Keratinocyte (primary cell): ENCODE data around the gene RETREG3. TPM values are rescaled to one million over a fixed set of nuclear protein-coding genes. Genes with fewer than 3 reads are reported as not detected.
"Not testable (repeated sequence)": the region's sequence is repeated elsewhere in the genome, so short reads cannot be mapped to it uniquely, and the experiment has no call there.

ENCODE experiments used
- DNase-seq: peaks from one replicate; pipeline ENCODE4 v3.0.0-alpha.2; 2011; ENCODE audit warnings: low read depth, missing footprints, low spot score
- FAIRE-seq: peaks from 2 replicates; lab custom pipeline; 2011; peaks lifted over from hg19 to GRCh38; lab: Jason Lieb, UNC
- H2AFZ ChIP-seq: 2 replicates; pipeline ENCODE4 v1.6.0; 2012; ENCODE audit warnings: low read length, control low read depth, inconsistent platforms; ENCODE audit not compliant: control insufficient read depth
- H3K27ac ChIP-seq: 2 replicates; pipeline ENCODE4 v1.5.1; 2011; ENCODE audit warnings: low read length; ENCODE audit not compliant: control insufficient read depth, insufficient read depth
- H3K27me3 ChIP-seq: 3 replicates; pipeline ENCODE4 v1.6.0; 2011; ENCODE audit warnings: low read length; ENCODE audit not compliant: control insufficient read depth, insufficient read depth; ENCODE audit errors: extremely low read depth
- H3K36me3 ChIP-seq, 2 experiments: 2 replicates in 1 of 2; 3 replicates in 1 of 2; pipeline ENCODE4 v1.5.1; 2011; ENCODE audit warnings: low read length in 2 of 2, mild to moderate bottlenecking in 1 of 2; ENCODE audit not compliant: control insufficient read depth in 2 of 2, insufficient read depth in 2 of 2; ENCODE audit errors: extremely low read depth in 1 of 2
- H3K4me1 ChIP-seq: 3 replicates; pipeline ENCODE4 v1.5.1; 2011; ENCODE audit warnings: low read length; ENCODE audit not compliant: control insufficient read depth, insufficient read depth; ENCODE audit errors: extremely low read depth
- H3K4me2 ChIP-seq: 3 replicates; pipeline ENCODE4 v1.6.0; 2011; ENCODE audit warnings: low read depth, low read length; ENCODE audit not compliant: control insufficient read depth, insufficient read depth; ENCODE audit errors: extremely low read depth
- H3K4me3 ChIP-seq, 3 experiments: fragments of 200-600 bp in 1 of 3; sonication (generic) in 1 of 3; 2 replicates in 2 of 3; 3 replicates in 1 of 3; pipeline ENCODE4 v1.5.1; 2011 to 2016; ENCODE audit warnings: low read length in 3 of 3, mild to moderate bottlenecking in 3 of 3, control low read depth in 2 of 3, inconsistent platforms in 1 of 3, low read depth in 1 of 3, mixed read lengths in 1 of 3, mixed run types in 1 of 3, moderate library complexity in 1 of 3; ENCODE audit not compliant: control insufficient read depth in 2 of 3, insufficient read depth in 2 of 3; ENCODE audit errors: extremely low read depth in 1 of 3
- H3K79me2 ChIP-seq: 2 replicates; pipeline ENCODE4 v1.6.0; 2012; ENCODE audit warnings: low read length; ENCODE audit not compliant: control insufficient read depth, insufficient read depth
- H3K9ac ChIP-seq: 3 replicates; pipeline ENCODE4 v1.6.0; 2011; ENCODE audit warnings: low read length; ENCODE audit not compliant: control insufficient read depth, insufficient read depth; ENCODE audit errors: extremely low read depth
- H3K9me1 ChIP-seq: 3 replicates; pipeline ENCODE4 v1.6.0; 2011; ENCODE audit warnings: low read length; ENCODE audit not compliant: control insufficient read depth, insufficient read depth; ENCODE audit errors: extremely low read depth
- H3K9me3 ChIP-seq: 2 replicates; pipeline ENCODE4 v1.5.1; 2012; ENCODE audit warnings: low read depth, low read length; ENCODE audit not compliant: control insufficient read depth
- H4K20me1 ChIP-seq: 3 replicates; pipeline ENCODE4 v1.6.0; 2011; ENCODE audit warnings: low read length; ENCODE audit not compliant: control insufficient read depth, insufficient read depth; ENCODE audit errors: extremely low read depth
- CTCF ChIP-seq, 3 experiments: IDR thresholded peaks in 1 of 3; conservative IDR thresholded peaks in 1 of 3; optimal IDR thresholded peaks in 1 of 3; 2 replicates in 2 of 3; 3 replicates in 1 of 3; pipeline versions ENCODE3 to v1.5.1; 2011; ENCODE audit warnings: low read length in 3 of 3, mild to moderate bottlenecking in 3 of 3, moderate library complexity in 2 of 3, control low read depth in 1 of 3, inconsistent platforms in 1 of 3; ENCODE audit not compliant: insufficient read depth in 2 of 3; ENCODE audit errors: extremely low read depth in 1 of 3
- EZH2 ChIP-seq: IDR thresholded peaks from one replicate; pipeline ENCODE4 v1.6.1; 2012; ENCODE audit warnings: inconsistent platforms, mild to moderate bottlenecking, low read length, moderate library complexity
- dilution Hi-C: fragments of 300-500 bp; cut with MboI; formaldehyde crosslinking; loops from one replicate; pipeline ENCODE4 v1.7.0; 2020; ENCODE audit warnings: low sequenced_read_pairs; ENCODE audit not compliant: extremely low pct_ligation_motif_present
- polyA plus RNA-seq, 5 experiments: library from polyadenylated mRNA; depleted of rRNA in 3 of 5; stranded (reverse) in 3 of 5; stranded (forward) in 1 of 5; unstranded in 1 of 5; fragments of >200 nt; gene quantifications; 1 replicate in 1 of 5; 2 replicates in 3 of 5; 3 replicates in 1 of 5; pipeline versions ENCODE4 v1.2.1 to v1.2.3, GENCODE V29; 2011 to 2012; ENCODE audit warnings: missing spikeins in 2 of 5, low read depth in 1 of 5, low replicate concordance in 1 of 5

The RETREG3 gene
- polyA plus RNA-seq, 1 donor (not counting 4 experiments of a cell fraction or from before 2014, with no cell fraction given): 25.2 TPM

GRCh38 chr17:42547698-42548069 is 61.5 kb downstream of the RETREG3 start:
- TF ChIP-seq EZH2: no peak
- TF ChIP-seq CTCF (optimal IDR thresholded peaks at IDR 0.05 in 1 of 3, IDR thresholded peaks at IDR 0.05 in 1 of 3, conservative IDR thresholded peaks at IDR 0.05 in 1 of 3; ENCODE audit: extremely low read depth in 1 of 3, insufficient read depth in 2 of 3, low read length in 3 of 3): no peak
- H3K79me2 ChIP-seq: no peaks in the 10 kb centered on the region
- H3K9ac ChIP-seq: no peak overlapping the region
- no peaks in the 10 kb centered on the region for H3K27me3 ChIP-seq
- FAIRE-seq (no peak), DNase-seq (no peak)
- H3K36me3 ChIP-seq: peaks cover 2 to 7% of the 10 kb centered on the region in 2 experiments
- no peak overlapping the region for H3K4me3 ChIP-seq
- no peak overlapping the region for H2AFZ ChIP-seq
- H3K4me2 ChIP-seq: peak overlapping the region; percentile 76
- dilution Hi-C loops: no loop called here
- H3K9me1 ChIP-seq: no peaks in the 10 kb centered on the region
- H4K20me1 ChIP-seq: no peaks in the 10 kb centered on the region
- peaks cover 8% of the 10 kb centered on the region for H3K4me1 ChIP-seq
- H3K27ac ChIP-seq: no peak overlapping the region
- no peaks in the 10 kb centered on the region for H3K9me3 ChIP-seq

- Histone ChIP-seq H3K36me3 (peaks cover 3 to 7% of the 10 kb centered on the region in 2 experiments), H4K20me1 (no peaks in the 10 kb centered on the region), H3K9me1 (no peaks in the 10 kb centered on the region), H3K4me3 (no peak overlapping the region), H2AFZ (no peak overlapping the region), H3K4me2 (no peak overlapping the region), H3K4me1 (peaks cover 8% of the 10 kb centered on the region), H3K79me2 (no peaks in the 10 kb centered on the region), H3K9me3 (no peaks in the 10 kb centered on the region), H3K9ac (no peak overlapping the region), H3K27ac (no peak overlapping the region), H3K27me3 (no peaks in the 10 kb centered on the region)
- FAIRE-seq: no peak
- DNase-seq: no peak
- TF ChIP-seq EZH2 (no peak), CTCF (optimal IDR thresholded peaks at IDR 0.05 in 1 of 3, IDR thresholded peaks at IDR 0.05 in 1 of 3, conservative IDR thresholded peaks at IDR 0.05 in 1 of 3; ENCODE audit: extremely low read depth in 1 of 3, insufficient read depth in 2 of 3, low read length in 3 of 3) (no peak)
- dilution Hi-C loops: no loop called here
Measured at GRCh38 chr17:42547001-42547461, 62.1 kb downstream of the RETREG3 start.

GRCh38 chr17:42545755-42546505 is 63.2 kb downstream of the RETREG3 start:
- H2AFZ ChIP-seq, H4K20me1 ChIP-seq, dilution Hi-C loops, H3K79me2 ChIP-seq, H3K27ac ChIP-seq, H3K9me1 ChIP-seq, DNase-seq, H3K36me3 ChIP-seq, H3K4me3 ChIP-seq, H3K9me3 ChIP-seq, H3K9ac ChIP-seq, H3K27me3 ChIP-seq, H3K4me2 ChIP-seq: not testable (repeated sequence)
- H3K4me1 ChIP-seq: peaks cover 14% of the 10 kb centered on the region
- FAIRE-seq: peak; percentile 41
